ENCODE data around the gene PAK4.

Gene PAK4

DNA sequence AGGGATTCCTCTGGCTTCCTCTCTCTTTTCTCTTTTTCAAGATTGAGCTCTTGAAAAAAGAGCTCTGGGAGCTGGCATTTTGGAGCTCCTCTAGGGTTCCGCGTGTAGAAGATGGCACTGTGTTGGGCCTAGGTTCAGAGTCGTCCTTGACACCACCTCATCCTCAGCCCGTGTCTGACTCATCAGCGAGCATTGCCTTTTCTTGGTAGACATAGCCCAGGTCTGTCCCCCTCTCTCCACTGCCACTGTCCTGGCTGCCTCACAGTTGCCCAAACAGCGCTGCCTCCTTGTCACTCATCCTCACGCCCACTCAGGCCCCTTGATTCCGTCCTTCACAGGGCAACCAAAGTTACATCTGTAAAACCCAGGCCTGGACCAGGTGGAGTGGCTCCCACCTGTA, 24.6 kb downstream of the PAK4 start:
- no peak for DNase-seq

DNA sequence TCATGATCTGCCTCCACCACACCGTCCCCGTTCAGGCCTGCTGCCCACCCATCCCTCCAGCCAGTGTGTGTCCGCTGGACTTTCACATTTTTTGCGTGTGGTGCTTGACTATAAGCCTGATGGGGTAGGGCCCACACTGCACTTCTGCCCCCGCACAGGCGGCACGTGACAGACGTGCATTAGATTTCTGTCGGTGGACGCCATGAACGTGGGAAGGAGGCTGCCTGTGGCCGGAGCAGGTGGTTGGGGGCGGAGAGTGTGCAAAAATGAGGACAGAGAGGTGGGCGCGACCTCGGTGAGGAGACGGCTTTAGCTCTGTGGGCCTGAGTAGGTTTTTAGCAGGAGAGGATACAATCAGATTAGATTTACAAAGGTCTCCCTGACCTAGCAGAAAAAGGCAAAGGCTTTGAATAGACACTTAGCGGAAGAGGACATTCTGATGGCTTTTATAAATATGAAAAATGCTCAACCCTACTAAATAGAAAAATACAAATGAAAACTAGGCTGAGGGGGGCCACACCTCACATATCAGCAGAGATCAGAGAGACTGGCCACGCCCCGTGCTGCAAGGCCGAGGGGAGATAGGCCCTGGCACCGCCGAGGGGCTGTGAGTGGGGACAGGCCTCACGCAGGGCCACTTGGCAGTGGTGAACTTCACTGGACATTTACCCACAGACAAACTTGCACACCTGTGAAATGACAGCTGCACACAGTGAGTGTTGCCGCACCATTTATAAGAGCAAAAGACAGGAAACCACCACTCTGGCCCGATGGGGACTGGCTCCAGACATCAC, 25.4 kb downstream of the PAK4 start:
- DNase-seq, result no peak

DNA sequence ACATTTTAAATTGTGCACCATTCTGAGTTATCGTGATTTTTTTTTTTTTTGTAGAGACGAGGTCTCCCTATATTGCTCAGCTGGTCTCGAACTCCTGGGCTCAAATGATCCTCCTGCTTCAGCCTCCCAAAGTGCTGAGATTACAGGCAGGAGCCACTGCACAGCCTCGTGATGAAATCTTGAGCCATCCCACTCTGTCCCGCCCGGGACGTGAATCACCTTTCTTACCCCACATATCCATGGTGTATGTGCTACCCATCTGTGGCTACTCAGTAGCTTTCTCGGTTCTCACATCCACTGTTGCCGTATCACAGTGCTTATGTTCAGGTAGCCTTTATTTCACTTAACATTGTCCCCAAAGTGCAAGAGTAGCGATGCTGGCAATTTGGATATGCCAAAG, 26.5 kb downstream of the PAK4 start:
- DNase-seq, result no peak

DNA sequence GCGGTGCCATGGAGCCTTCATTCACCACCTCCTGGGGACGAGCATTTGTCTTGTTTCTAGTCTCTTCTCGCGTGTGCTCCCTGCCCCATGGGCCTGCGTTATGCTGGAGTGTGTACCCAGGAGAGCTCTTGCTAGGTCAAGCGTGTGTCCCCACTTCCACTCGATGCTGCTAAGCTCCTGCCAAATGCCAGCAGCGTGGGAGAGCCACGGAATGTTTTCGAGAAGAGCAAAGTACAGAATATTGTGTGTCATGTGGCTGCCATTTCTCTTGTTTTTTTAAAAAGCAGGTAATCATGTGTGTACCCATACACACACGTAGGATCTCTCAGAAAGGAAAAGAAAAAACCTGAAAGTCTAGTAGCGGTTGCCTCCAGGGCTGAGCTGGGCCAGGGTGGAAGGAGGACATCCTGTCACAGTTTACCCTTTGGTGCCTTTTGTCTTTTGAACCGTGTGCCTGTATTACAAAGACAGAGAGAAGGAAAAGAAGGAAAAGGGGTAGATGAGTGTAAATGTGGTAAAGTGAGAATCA, 28.6 kb downstream of the PAK4 start:
- DNase-seq, result no peak

DNA sequence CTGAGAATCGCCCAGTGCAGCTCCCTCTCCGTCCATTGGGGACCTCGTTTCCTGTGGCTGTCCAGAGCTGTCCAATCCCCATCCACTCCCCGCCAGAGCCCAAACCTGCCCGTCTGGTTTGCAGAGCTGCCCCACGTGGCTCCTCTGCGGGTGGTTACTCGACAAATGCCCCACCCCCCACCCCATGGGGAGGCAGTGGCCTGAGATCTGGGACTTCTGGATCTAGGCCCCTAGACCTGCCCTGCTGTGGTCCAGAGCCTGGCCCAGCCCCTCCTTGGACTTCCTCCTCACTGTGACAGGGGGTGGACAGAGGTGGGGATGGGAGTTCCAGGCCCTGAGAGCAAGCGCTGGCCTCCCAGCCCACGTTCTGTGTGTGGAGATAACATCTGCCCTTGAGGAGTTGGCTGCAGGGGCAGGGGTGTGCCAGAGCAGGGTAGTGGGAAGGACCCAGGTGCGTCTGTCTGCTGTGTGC, 29.1 kb downstream of the PAK4 start:
- no peak for DNase-seq

DNA sequence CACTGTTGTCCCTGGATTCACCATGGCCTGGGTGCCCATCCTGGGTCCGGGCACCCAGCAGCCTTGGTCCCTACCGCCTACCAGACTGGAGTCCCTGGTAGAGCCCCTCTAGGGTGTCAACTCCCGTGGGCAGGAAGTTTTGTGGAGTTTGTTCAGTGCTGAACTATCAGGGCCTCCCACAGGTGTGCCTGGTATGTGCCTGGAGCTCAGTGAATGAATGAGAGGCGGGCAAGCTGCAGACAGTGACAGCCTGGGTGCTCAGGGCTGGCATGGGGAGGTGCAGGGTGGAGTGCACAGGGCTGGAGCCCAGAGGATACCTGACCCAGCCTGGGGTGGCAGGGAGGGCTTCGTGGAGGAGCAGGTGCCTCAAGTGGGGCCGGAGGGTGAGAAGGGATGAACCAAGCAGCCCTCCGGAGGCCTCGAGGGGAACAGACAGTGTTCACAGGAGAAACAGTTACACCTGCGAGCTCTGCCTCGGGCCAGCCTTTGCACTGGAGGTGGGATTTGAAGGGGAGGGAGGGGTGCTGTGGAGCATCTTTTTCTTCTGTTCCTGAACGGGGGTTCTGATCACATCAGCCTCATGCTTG, 29.6 kb downstream of the PAK4 start:
- no peak for DNase-seq

DNA sequence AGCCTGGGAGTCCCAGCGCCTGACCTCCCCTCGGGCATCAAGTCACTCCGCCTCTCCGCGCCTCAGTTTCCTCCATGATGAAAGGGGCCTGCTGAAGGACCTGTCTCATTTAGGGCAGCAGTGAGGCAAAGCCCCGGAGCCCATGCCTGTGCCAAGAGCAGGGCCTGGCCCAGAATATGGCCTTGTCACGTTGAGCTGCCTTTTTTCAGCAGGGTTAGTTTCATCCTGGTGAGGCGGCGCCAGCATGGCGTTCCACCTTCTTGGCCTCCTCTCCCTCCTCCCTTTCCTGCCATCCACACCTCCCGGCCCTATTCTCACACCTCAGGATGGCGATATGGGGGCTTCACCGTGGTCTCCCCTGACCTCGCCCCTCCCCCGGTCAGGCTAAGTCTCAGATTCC, 30.2 kb downstream of the PAK4 start:
- no peak for DNase-seq

DNA sequence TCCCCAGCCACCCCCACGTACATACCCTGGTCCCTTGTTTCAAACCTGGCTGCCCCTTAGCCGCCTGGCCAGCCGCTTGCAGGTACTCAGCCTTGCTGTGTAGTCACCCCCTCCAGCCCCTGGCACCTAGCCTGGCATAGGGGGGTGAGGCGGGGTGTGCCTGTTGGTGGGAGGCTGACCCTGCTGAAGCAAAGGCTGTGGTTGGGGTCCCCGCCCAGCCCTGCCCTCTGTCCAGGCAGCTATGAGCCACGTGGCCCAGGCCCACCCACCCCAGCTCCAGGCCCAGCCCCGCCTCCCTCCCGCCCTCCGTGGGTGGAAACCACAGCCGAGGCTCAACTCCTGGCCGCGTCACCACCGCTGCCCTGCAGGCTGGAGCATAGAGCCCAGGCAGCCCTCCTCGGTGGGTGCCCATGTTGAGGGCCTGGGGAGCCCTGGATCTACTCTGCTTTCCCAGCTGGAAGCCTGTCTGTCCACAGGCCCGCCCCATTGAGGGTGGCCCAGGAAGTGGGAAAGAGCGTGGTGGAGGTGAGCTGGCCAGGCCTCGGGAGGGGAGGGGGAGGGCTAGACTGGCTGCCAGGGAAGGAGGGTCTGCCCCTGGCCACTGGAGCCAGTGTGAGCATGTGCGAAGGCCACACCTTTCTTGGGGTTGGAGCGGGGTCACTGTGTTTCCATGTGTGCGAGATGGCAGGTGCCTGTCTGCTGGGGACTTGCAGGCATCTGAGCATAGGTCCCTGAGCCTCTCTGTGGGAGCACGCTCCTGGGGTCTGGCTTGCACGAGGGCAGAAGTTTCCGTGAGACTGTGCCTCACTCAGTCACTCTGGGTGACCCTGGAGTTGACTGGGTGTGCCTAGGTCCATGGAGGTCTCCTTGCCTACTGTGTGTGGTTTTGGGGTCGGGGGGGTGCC, 31.0 kb downstream of the PAK4 start:
- no peak for DNase-seq

DNA sequence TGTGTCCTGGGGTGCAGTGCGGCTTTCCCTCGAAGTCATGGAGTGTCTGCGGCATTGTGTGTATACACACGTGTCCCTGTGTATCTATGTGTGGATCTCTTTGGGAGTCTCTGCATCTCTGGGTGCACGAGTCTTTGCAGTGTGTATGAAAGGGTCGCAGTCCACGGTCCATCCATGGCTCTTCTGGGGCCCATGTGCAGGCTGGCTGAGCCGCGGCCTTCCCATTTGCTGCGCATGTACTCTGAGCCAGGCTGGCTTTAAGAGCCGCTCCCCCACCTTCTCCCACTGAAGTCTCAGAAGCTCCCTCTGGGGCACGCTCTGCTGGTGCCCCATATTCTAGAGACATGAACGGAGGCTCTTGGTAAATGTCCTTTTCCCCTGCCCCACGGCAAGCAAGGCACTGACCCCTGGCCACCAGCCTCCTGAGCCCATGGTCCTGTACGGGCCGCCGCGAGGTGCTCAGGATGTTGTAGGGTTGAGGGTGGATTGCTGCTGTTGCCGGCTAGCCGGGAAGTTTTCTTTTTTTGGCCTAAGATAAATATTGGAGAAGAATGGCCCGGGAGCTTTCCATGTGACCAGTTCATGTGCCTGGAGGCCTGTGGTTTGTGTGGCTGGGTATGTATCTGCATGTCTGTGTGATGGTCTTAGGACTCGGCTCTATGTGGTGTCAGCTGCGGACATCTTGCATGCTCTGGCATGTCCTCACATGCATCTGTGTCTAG, 31.9 kb downstream of the PAK4 start:
- DNase-seq, result no peak

DNA sequence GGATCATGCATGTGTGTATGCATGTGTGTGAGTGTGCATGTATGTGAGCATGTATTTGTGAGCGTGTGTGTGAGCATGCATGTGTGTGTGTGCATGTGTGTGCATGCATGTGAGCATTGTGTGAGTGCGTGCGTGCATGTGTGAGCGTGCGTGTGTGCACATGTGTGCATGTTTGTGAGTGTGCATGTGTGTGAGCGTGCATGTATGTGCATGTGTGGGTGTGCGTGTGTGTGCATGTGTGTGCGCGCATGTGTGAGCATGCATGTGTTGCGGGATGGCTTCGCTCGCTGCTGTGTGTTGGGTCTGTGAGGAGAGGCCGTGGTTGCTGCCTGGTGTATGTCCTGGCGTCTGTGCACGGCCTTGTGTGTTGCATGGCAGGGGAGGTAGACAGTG, 32.4 kb downstream of the PAK4 start:
- no peak for DNase-seq

DNA sequence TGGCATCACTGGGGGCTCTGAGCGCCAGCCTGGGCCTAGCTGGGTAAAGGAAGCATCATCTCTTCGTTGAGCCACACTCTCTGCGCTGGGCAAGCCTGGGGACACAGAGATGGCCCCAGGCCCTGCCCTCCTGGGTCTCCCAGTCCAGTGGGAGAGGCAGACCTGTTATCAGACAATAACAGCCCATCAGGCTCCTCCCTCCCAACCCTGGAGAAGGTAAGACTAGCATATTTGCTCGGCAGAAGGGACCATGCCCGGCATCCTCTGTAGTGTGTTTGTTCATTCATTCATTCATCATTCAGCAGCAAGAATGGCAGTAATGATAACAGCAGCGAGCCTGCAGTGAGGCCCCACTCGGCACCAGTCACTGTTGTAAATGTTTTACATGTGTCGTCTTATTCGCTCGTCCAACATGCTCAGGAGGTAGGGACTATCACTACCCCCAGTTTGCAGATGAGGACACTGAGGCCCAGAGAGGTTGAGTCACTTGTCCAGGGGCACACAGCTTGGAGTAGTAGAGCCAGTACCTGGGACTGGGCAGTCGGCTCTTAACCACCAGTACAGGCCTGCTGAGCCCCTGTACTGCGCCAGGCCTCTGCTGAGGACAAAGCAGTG, 33.2 kb downstream of the PAK4 start:
- no peak for DNase-seq

DNA sequence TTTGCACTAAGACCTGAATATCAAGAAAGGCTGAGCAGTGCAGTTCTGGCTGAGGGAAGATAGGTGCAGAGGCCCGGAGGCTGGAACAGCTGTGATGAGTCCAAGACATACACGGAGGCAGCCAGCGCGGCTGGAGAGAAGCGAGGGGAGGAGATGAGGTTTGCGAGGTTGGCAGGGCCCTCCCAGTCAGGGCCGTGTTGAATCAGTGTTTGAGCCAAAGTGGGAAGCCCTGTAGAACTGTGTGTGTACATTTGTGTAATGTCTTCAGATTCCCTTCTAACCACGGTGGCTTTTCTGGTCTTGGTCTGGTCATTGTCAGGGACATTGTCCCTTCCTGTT, 34.9 kb downstream of the PAK4 start:
- DNase-seq, result no peak

DNA sequence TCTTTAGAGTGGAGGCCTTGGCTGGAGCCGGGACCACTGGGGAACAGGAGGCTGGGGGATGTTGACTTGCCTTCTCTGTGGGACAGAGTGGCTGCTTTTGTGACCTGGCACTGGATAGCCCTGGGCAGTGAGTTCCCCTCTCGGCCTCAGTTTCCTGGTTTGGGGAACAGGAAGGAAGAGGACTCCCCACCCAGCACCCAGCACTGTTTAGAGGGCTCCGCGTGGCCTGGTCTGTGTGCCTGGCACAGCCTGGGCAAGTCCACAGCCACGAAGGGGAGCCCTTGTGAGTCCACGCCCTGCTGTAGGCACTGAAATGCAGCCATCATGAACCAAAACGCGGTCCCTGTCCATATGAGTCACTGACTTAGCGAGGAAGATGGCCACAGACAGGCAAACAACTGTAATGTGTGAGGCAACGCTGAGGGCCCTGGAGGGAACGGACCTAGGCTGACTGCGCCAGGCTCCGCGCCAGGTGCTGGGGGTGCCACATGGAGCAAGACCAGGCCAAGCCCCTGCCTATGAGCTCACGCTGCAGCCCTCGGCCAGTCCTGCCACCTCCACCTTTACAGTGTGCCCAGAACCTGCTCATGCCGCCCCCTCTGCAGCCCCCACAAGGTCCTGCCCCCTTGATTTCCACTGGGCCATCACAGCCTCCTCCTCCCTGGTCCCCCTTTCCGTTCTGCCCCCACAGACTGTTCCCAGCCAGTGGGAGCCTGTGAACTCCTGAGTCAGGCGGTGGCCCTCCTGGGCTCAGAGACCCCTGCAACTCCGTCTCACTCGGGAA, 35.5 kb downstream of the PAK4 start:
- DNase-seq, result no peak

DNA sequence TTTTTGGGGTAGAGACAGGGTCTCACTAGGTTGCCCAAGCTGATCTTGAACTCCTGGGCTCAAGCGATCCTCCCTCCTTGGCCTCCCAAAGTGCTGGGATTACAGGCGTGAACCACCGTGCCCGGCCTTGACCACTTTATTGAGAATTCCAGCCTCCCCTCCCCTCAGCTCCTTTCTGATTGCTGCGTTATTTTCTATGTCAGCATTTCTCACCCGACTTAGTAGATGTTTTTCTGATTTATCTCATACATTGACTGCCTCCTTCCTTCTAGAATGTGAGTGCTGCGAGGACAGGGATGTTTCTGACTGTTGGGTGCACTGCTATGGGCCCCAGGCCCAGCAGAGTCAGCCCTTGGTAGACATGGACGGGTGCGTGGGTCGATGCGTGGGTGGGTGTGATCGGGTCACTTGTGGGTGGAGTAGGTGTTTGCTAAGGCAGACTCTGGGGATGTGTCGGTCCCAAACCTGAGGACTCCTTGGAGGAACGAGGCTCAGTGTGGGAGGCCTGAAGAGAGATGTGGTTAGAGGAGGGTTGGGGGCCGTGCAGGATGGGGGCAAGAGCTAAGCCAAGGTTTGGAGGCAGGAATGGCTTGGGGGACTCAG, 37.0 kb downstream of the PAK4 start:
- no peak for DNase-seq

DNA sequence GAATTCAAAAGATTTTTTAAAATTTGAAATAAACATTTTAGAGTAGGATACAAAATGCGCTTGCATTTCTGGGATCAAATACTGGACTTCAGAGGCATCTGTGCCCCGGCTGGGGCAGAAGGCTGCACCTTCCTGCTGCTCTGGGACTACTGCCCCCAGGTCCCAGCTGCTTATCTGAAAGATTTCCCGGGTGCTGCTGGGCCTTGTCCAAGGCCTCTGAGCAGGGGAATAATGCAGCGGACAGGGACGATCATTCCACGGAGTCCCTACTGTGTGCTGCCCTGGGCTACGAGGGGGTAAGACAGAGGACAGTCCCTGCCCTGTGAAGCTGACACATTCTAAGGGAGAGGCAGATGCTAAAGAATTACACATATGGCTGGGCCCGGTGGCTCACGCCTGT, 38.0 kb downstream of the PAK4 start:
- no peak for DNase-seq

DNA sequence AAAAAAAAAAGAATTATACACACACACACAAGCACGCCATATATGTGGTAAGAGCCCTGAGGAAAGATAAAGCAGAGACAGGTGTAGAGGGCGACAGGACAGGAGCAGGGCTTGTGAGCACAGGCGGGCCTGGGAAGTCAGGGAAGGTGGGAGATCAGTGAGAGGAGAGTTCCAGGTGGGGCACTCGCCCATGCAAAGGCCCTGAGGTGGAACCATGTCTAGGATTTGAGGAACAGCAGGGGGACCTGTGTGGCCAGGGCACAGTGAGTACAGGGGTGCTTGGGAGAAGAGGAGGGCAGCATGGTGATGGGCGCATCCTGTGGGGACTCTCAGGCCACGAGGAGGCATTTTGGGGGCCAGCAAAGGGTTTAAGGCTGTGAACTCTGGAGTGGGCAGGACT, 38.7 kb downstream of the PAK4 start:
- DNase-seq, result no peak

DNA sequence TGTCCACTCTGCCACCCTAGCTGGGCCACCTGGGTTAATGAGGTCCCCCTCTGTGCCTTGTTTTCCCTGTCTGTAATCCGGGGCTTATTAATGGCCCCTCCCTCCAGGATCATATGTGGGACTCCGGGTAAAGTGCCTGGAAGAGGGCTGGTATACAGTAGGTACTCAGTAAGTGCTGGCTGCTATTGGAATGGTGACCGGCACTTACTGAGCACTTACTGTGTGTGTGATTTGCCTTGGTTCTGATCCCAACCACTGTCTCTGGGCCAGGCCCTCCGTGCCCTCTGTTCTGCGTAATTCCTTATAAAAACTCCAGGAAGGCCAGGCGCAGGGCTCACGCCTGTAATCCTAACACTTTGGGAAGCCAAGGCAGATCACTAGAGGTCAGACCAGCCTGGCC, 40.3 kb downstream of the PAK4 start:
- DNase-seq, result no peak

DNA sequence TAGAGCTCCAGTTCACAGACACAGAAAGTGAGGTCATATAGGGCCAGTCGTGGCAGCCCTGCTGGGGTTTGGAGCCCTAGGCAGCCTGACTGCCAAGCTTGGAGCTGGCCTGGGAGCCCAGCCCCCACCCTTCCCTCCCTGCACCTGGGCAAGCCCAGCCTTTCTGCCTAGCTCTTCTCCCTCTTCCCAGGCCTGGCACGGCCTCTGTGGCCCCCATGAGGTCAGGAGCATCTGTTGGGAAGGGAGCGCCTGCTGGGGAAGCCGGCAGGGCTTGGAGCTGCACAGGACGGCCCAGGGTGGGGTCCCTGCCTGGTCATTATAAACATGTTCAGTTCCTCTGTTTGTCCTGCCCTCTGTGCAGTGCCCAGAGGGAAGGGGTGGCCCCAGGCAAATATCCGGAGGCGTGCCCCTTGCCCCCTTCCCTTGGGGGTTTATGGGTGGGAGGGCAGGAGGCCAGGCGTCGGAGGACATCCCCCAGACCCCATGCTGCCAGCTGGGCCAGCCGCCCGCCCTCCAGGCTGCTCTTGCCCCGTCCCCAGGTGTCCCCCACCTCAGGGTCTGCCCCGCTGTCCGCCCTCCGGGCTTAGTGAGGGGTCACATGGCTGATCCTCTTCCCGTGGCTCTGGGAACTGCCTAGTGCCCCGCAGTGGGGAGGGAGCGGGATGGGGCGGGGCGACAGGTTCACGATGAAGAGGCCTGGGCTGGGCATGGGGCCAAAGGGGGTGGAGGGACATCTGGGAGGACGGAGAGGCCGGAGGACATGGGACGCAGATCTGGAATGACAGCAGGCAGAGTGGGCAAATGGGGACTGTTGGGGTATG, 41.2 kb downstream of the PAK4 start:
- no peak for DNase-seq

DNA sequence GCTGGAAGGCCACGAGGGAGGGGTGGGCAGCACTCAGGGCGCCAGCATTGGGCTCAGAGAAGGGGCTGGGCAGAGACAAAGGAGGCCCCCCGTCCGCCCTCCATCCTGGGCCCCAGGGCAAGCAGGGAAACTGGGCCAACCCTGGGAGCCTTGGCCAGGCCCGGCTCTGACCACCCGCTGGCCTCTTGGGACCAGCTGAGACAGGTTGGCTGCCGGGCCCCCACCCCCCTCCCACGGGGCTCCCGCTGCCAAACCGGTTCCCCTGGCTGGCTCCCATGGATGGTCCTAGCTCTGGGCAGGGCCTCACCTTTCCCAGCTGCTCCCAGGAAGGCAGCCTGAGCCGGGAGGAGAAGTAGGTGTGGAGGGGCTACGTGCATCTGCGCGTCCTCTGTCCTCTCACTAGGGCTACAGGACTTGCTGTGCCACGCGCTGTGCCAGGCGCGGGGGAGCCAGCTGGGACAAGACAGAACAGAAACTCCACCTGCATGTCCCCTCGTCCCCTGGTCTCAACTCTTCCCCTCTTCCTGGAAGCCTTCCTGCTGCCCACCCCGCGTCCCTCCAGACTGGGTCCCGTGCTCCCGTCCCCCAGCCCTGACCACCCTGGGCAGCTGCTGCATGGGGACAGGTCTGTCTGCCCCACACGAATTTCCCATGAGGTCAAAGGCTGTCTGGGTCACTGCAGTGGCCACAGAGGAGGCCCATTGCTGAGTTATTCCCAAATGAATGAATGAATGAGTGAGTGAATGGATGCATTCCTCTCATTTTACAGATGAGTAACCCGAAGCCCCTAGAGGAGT, 42.1 kb downstream of the PAK4 start:
- no peak for DNase-seq

Data from NCI-H146 (cell line).